Measurements from ENCODE around the gene GARIN5B.
A peak's percentile ranks its signal among the peaks of the same experiment; 100 is the strongest.

The GARIN5B gene

DNA sequence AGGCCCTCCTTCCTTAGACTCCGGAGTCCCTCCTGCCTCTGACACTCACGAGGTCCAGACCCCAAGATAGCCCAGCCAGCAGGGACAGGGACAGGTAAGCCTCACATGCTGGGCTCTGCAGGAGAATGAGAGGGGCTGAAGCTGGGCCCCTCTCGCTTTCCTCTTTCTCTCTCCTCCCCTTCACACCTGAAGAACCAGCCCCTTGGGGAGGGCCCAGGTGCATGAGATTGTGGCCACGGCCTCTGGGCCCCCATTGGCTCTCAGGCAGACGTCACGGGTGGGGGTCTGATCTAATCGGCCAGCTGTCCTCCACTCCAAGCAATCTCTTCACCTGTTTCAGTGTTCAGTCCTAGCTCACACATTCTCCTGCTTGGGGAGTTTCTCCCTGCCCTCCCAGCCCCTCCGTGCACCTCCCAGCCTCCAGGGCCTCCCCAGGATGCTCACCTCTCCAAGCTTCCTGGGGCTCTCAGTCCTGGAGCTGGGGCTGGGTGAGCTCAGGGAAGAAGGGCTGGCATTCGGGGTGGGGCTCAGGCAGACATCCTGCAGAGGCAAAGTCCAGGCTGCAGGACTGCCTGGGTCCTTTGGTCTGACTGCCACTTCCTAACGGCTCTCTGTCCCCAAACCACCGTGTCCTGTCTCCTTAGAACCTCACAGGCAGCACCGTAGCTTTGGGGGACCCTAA is 40.7 kb downstream of the GARIN5B start:
- DNase-seq (ENCODE audit: low spot score) = no peak

DNA sequence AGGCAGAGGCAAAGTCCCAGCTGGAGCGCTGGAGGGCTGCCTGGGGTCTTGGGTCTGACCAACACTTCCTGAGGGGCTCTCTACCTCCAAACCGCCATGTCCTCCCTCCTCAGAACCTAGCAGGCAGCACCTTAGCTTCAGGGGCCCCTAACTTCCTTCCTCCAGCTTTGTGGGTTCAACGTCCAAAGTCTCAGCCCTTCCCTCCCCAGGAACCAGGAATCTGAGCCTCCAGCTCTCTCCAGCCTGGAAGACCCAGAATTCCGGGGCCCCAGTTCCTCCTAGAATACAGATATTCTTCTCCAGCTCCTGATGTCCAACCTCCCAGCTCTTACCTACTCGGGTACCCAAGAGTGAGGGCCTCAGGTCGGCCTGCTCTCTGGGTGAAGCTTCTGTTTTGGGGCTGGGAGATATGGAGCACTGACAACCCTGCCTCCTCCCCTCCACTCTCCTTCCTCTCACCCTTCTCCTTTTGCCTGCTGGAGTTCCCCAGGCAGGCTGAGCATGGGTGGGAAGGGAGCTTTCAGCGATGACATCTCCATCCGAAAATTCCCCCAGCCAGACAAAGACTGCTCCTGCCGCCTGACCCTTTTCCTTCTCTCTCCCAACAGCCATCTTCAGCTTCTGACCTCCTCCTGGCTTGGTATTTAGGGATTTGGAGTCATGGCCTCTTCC is 41.5 kb downstream of the GARIN5B start:
- DNase-seq (ENCODE audit: low spot score) = no peak

DNA sequence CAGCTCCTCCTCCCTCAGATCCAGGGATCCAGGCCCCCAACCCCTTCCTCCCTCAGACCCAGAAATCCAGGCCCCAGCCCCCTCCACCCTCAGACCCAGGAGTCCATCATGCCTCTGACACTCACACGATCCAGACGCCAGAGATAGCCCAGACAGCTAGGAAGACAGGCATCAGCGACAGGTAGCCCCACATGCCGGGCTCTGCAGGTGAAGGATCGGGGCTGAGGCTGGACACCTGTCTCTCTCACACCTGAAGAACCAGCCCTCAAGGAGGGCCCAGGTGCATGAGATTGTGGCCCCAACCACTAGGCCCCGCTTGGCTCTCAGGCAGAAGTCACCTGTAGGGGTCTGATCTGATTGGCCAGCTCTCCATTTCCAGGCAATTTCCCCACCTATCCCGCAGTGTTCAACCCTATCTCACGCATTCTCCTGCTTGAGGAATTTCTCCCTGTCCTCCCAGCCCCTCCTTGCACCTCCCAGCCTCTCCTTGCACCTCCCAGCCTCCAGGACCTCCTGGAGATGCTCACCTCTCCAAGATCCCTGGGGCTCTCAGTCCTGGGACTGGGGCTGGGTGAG is 42.1 kb downstream of the GARIN5B start:
- no peak for DNase-seq (ENCODE audit: low spot score)

DNA sequence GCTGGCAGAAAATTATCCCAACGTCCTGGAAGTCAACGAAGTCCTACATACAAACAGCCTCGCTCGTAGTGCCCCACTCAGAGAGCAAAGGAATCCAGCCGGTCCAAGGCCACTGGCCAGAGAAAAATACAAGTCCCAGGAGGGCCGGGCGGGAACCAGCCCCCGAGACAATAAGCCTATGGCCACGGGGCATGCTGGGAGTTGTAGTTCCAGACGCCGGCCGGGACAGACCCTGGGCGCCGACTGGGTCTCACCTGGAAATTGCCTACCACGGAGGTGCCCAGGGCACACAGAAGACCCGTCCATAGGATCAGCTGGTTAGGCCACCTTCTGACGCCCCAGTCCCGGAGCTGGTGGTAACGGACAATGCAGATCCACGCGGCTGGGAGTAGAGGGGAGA is 43.3 kb downstream of the GARIN5B start:
- DNase-seq (ENCODE audit: low spot score) = peak; percentile 26

DNA sequence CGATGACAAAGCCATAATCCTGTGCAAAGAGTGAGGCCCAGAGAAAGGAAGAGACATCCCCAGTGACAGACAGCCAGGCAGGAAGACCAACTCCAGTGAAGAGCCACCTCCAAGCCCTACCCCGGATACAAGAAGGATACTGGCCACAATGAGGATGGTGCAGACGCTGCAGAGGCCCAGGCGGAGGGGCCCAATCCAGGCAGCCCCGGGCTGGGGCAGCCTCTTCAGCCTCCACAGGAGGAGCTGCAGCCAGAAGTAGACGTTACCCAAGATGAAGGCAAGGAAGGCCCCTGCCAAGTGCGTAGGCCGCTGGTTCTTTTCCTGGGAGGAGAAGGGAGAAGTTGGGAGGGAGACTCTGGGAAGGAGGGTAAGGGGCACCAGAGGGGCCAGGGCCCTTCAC is 46.4 kb downstream of the GARIN5B start:
- DNase-seq (ENCODE audit: low spot score) = no peak

DNA sequence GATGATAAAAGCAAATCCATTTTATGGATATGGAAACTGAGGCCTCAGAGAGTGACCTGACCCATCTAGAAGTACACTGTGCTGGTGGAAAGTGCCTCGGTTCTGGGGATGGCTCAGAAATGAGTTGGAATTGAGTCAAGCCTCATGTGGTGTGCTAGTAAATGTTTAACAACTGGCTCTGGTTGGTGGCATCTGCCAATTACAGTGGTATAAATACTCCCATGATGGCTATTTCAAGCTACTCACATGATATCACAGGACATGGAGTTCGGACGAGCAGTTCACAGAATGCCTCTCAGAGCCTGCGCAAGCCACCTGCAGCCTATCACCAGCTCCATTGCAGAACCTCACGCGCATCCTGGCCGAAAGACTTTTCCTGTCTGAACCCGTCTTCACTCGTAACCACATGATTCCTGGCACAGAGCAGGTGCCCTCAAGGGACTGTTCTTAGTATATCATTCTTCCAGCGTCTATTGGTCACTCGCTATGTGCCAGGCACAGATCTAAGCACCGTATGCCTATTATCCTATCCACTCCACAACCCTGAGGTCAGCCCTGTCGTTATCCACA is 47.0 kb downstream of the GARIN5B start:
- DNase-seq (ENCODE audit: low spot score) = no peak

DNA sequence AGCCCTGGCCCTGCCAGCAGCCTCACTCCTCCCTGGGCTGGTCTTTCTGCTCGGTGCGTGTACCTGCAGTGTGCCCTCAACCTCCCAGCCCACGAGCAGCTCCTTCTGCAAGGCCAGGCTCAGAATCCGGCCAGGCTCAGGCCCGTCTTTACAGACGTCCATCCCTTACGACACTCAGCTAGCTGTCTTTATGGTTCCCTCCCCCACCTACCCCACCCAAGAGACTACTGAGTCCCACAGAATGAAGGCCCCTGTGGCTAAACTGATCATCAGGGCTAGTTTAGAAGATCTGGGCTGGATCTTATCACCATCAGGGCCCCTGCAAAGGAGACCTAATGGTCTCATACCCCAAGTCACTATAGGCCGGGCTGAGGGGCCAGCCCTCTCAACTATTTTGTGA is 48.7 kb downstream of the GARIN5B start:
- no peak for DNase-seq (ENCODE audit: low spot score)

DNA sequence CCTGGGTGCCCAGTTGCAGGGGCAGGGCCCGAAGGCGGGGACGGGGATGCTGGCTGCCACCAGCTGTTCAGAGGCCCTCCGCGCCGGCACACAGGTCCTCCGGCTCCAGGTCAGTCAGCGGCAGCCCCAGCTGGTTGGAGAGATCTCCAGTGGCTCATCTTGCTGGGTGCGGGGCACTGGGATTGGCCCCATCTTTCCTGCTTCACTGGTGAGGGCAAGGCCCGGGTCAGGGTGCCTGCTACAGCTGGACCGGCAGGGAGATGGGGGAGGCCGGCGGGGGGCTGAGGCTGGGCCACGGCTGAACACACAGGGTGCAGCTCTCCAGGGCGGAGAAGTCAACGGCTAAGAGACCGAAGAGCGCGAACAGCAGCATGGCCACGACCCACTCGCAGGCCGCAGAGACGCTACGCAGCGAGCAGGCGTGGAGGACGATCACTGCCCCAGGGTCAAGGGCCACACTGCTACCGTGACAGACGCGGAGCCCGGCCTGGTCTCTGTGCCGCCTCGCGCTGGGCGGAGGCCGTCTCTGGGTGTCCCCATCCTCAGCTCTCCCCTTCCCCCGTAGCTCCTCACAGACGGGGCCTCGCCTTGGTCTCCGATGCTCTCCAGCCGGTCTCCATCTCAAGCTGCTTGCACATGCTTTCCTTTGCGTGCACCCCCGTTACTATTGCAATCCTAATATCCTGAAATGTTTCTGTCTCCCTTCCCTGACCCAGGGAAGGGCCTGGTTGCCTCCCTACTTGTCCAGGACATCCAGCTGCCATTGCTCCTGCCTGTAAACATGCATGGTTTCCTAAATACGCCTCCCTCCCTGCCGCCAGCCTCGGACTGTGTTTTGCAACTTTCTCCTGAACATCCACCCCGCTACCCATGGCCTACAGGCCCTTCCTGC is 50.2 kb downstream of the GARIN5B start:
- DNase-seq (ENCODE audit: low spot score) = no peak

DNA sequence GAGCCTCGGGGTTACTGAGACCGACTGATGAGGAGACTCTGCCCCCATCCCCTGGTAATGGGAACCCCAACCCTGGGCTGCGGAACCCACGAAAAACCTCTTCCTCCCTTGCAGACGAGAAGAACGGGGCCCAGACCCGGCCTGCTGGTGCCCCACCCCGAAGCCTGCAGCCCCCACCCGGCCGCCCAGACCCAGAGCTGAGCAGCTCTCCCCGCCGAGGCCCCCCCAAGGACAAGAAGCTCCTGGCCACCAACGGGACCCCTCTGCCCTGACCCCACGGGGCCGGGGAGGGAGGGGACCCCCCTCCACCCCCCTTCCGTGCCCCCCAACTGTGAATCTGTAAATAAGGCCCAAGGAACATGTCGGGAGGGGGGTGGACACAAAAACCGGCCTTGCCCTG is 51.3 kb downstream of the GARIN5B start:
- no peak for DNase-seq (ENCODE audit: low spot score)

DNA sequence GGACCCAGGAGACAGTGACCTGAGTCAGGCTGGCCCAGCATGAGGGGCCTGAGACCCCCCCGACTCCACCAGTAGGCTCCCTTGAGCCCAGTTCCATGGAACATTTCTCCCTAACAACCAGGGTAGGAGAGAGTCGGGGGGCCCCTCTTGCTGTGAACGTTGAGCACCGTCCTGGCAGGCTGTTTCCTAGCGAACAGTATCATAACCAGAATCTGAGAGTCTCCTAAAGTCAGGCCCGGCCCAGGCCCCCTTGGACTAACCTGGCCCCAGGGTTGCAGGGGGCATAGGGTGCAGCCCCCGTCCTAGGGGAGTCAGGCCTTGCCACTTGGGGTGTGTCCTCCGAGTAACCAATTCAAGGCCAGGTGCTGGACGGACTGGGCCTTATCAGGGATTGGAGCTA is 51.7 kb downstream of the GARIN5B start:
- no peak for DNase-seq (ENCODE audit: low spot score)

DNA sequence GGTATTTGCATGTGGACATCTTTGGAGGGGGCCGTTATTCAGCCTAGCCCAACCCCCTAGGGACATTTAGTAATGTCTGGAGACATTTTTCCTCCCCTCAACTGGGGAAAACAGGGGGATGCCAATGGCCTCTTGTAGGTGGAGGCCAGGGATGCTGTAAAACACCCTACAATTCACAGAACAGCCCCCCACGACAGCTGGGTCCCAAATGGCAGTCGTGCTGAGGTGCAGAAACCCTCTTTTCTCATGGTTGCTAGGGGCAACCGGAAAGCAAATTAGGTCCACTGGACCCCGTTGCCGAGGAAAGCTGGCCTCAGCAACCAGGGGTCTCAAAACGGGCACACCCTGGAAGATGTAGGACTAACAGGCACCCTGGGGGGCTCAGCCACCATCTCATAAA is 52.6 kb downstream of the GARIN5B start:
- no peak for DNase-seq (ENCODE audit: low spot score)

DNA sequence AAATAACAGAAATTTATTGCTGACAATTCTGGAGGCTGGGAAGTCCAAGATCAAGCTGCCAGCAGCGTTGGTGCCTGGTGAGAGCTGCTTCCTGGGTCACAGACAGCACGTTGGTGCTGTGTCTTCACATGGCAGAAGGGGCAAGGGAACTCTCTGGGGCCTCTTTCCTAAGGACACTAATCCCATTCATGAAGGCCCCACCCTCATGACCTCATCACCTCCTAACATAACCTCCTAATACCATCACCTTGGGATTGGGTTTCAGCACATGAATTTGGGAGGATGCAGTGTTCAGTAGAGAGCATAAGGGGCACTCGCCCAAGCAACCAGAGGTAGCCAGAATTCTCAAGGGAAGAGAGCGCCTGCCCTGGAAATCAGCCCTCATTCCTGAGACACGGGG is 53.6 kb downstream of the GARIN5B start:
- DNase-seq (ENCODE audit: low spot score) = no peak

DNA sequence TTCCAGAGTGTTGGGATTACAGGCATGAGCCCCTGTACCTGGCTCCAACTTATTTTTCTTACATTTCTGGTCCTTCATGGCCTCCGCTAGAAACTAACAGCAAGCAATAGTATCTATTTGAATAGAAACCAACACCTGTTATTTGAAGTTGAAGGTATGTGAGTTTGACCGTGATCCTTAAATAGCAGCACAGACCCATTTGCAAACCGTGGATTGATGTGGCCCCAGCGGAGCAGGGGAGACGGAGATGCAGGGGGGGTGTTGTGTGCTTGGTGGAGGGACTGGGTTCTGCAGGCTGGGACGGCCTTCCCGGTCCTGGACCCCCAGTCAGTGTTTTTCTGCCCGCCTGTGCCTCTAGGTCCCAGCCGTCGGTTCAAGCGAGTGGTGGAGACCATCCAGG is 54.8 kb downstream of the GARIN5B start:
- DNase-seq (ENCODE audit: low spot score) = no peak

DNA sequence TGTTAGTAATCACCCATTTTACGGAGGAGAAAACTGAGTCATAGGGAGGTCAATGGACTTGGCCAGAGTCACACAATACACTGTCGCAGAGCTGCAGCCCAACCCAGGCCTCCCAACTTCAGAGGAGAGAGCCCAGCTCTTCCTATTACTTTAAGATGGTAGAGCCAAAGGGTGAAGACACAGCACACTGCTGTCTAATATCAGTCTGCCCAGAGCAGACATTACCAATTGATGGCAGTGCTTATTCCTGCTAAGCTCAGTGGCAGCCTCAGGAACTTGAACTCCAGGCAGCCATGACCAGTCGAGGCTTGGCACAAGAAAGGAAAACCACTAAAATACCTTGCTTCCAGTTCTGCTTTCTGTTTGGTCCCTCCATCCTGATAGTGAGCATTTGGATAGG is 56.3 kb downstream of the GARIN5B start:
- no peak for DNase-seq (ENCODE audit: low spot score)

DNA sequence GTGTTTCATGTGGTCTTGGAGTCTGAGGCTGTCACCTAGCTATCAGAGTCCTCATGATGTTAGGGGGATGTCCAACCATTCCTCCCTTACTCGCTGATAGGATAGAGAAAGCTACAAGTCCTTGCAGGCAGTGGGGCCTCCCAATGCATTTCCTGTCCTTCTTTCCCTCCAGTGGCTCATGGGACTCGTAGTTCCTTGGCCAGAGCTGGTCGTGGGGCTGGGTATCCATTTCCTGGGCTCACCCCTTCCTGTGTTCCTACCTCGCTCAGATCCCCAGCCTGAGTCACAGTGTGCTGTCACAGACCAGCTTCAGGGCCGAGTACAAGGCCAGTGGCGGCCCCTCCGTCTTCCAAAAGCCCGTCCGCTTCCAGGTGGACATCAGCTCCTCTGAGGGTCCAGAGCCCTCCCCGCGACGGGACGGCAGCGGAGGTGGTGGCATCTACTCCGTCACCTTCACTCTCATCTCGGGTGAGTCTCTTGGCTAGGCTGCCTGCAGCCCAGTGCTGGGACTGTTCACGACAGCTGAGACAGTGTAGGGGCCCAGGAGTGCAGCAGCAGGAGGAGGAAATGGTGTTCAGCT is 57.0 kb downstream of the GARIN5B start:
- DNase-seq (ENCODE audit: low spot score) = no peak

DNA sequence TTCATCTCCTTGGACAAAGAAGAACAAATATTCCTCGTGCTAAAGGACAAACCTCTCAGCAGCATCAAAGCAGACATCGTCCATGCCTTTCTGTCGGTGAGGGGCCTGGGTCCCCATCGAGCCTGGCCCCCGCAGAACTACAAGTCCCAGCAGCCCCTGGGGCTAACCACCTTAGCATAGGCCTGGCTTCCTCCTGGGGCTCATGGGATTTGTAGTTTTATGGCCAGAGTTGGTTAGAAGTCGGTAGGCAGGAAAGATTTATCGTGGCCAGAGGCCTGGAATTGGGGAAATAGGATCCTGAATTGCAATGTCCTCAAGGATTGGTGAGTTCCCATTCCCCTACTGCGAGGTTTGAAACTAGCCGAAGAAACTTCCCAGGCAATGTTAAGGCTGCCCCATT is 57.6 kb downstream of the GARIN5B start:
- DNase-seq (ENCODE audit: low spot score) = no peak

DNA sequence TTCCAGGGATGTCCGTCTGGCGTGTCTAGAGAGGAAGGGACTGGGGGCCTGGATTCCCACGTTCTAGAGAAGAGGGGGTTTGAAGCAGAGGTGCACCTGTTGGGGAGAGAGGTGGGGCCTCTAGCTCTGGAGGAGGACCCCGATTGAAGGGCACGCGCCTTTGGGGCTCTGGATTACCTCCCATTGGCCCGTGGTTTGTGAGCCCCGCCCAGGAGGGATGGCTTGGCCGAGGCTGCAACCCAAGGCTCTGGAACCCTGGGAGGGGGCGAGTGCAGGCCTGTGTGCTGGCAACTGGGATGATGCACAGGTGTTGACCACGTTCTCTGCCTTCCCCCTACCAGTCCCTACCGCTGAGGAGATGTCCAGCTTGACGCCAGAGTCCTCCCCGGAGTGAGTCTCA is 58.1 kb downstream of the GARIN5B start:
- DNase-seq (ENCODE audit: low spot score) = no peak

Data from globus pallidus (tissue), 1 donor.